ENCODE data around the gene UGT1A9.

The UGT1A9 gene

DNA sequence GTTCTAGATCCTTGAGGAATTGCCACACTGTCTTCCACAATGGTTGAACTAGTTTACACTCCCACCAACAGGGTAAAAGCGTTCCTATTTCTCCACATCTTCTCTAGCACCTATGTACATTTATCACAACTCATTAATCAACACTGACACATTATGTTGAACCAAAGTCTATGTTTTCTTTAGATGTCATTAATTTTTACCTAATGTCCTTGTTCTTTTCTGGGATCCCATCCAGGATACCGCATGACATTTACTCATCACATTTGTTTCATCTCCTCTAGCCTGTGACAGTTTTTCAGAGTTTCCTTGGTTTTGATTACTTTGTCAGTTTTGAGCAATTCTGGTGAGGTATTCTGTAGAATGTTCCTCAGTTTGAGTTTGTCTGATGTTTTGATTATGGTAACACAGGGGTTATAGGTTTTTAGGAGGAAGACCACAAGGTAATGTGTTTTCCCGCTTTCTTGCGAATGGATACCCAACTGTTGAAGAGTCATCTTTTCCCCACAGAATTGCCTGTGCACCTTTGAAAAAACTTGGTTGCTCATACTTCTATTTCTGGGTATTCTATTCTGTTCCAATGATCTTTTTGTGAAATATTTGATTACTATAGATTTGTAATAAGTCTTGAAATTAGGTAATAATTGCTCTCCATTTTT, 3.0 kb upstream of the UGT1A9 start:
- DNase-seq: no peak
- H3K27me3 Mint-ChIP-seq: peaks cover 6% of the 10 kb centered on the region
- no peak for ATAC-seq
- no peak overlapping the region for H3K27ac Mint-ChIP-seq
- H3K4me1 Mint-ChIP-seq: no peaks in the 10 kb centered on the region
- peaks cover 9% of the 10 kb centered on the region for H3K9me3 Mint-ChIP-seq
- no peaks in the 10 kb centered on the region for H3K36me3 Mint-ChIP-seq (ENCODE audit: low read depth)
- H3K4me3 Mint-ChIP-seq: no peak overlapping the region

DNA sequence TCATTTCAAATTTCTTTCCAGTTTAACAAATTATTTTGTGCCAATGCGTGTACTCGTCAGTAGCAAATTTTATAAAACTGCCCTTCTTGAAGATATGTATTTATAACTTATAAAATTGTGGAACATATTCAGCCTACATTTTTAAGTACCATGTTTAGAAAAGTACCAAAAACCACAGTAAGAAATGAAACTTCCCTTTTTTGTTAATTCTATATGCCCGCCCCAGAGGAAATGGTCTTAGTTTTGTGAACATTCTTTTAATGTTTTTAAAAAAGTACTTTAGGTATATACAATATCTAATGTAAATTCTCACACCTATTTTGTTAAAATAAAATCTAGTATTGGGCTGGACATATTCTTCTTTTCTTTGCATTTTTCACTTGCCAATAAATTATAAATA, 1.2 kb downstream of the UGT1A9 start:
- peaks cover 9% of the 10 kb centered on the region for H3K9me3 Mint-ChIP-seq
- DNase-seq (no peak), ATAC-seq (no peak)
- peaks cover 10% of the 10 kb centered on the region for H3K27me3 Mint-ChIP-seq
- no peak overlapping the region for H3K27ac Mint-ChIP-seq
- no peak overlapping the region for H3K4me3 Mint-ChIP-seq
- no peaks in the 10 kb centered on the region for H3K4me1 Mint-ChIP-seq
- no peaks in the 10 kb centered on the region for H3K36me3 Mint-ChIP-seq (ENCODE audit: low read depth)

DNA sequence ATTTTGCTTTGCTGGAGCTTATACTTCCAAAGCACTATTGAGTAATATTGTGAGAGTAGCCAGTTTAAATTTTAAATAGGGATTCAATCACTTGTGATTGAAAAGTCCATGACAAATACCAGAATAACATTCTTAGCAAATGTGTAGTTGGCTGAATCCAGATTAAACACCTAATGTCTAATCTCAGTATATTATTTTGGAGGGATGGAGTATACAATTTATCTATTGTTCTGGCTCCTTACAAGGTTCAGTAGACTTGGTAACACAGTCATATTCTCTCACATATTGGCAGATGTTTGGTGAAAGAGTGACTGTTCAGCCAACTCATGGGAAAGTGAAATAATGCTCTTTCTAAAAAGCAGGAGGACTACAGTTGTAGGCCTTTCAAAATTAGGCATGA, 2.2 kb downstream of the UGT1A9 start:
- H3K4me3 Mint-ChIP-seq: no peak overlapping the region
- H3K4me1 Mint-ChIP-seq: no peaks in the 10 kb centered on the region
- no peak overlapping the region for H3K27ac Mint-ChIP-seq
- no peaks in the 10 kb centered on the region for H3K36me3 Mint-ChIP-seq (ENCODE audit: low read depth)
- DNase-seq (no peak), ATAC-seq (no peak)
- peaks cover 11% of the 10 kb centered on the region for H3K27me3 Mint-ChIP-seq
- H3K9me3 Mint-ChIP-seq: peaks cover under 1% of the 10 kb centered on the region

GRCh38 chr2:233674314-233674713, 2.6 kb downstream of the UGT1A9 start:
- Mint-ChIP-seq H3K27ac (no peak overlapping the region), H3K36me3 (ENCODE audit: low read depth) (no peaks in the 10 kb centered on the region), H3K27me3 (peaks cover 11% of the 10 kb centered on the region), H3K9me3 (no peaks in the 10 kb centered on the region), H3K4me3 (no peak overlapping the region), H3K4me1 (no peaks in the 10 kb centered on the region)
- ATAC-seq (no peak), DNase-seq (no peak)

DNA sequence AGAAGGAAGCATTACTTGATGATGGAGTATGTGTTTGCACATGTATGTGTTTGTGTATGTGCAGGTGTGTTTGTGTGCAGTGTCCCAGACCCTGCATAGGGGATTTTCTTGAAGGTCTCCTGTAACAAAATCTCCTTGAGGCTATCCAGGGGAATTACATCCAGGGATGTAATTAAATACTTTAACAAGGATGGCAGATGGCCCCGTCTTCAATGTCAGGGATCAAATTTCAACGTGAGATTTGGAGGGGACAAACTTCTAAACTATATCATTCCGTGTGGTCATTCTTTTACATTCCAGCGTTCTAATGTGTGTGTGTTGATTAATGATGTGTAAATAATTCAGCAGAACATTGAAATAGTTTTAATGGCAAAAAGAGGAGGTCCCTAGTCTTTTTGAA, 3.3 kb downstream of the UGT1A9 start:
- H3K27ac Mint-ChIP-seq: no peak overlapping the region
- DNase-seq: no peak
- H3K4me1 Mint-ChIP-seq: no peaks in the 10 kb centered on the region
- no peaks in the 10 kb centered on the region for H3K9me3 Mint-ChIP-seq
- H3K4me3 Mint-ChIP-seq: no peak overlapping the region
- peaks cover 11% of the 10 kb centered on the region for H3K27me3 Mint-ChIP-seq
- no peak for ATAC-seq
- H3K36me3 Mint-ChIP-seq (ENCODE audit: low read depth): no peaks in the 10 kb centered on the region

DNA sequence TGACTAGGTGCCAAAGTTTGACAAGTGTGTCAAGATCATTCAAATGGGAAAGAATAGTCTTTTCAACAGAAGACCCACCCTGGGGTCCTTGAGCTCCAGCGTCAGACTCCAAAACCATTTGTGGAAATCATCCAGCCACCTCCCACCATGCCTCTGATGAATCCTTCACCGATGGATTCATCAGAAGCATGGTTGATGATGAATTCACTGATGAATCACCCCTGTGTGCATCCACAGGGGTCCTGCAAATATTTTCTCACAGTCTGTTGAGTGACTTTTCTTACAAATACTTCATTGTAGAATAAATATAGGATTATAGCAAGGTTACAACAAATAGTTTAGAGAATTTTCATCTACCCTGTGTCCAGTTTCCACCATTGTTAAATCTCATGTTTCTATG, 4.3 kb downstream of the UGT1A9 start:
- H3K4me3 Mint-ChIP-seq: no peak overlapping the region
- peaks cover 10% of the 10 kb centered on the region for H3K27me3 Mint-ChIP-seq
- no peaks in the 10 kb centered on the region for H3K9me3 Mint-ChIP-seq
- DNase-seq: no peak
- no peak for ATAC-seq
- H3K36me3 Mint-ChIP-seq (ENCODE audit: low read depth): no peaks in the 10 kb centered on the region
- H3K4me1 Mint-ChIP-seq: no peaks in the 10 kb centered on the region
- no peak overlapping the region for H3K27ac Mint-ChIP-seq

- H3K27me3 Mint-ChIP-seq: peaks cover 10% of the 10 kb centered on the region
- no peak for DNase-seq
- no peak overlapping the region for H3K4me3 Mint-ChIP-seq
- no peaks in the 10 kb centered on the region for H3K9me3 Mint-ChIP-seq
- no peak for ATAC-seq
- H3K27ac Mint-ChIP-seq: no peak overlapping the region
- no peaks in the 10 kb centered on the region for H3K4me1 Mint-ChIP-seq
- no peaks in the 10 kb centered on the region for H3K36me3 Mint-ChIP-seq (ENCODE audit: low read depth)
Measured at GRCh38 chr2:233679196-233679595, 7.5 kb downstream of the UGT1A9 start.

DNA sequence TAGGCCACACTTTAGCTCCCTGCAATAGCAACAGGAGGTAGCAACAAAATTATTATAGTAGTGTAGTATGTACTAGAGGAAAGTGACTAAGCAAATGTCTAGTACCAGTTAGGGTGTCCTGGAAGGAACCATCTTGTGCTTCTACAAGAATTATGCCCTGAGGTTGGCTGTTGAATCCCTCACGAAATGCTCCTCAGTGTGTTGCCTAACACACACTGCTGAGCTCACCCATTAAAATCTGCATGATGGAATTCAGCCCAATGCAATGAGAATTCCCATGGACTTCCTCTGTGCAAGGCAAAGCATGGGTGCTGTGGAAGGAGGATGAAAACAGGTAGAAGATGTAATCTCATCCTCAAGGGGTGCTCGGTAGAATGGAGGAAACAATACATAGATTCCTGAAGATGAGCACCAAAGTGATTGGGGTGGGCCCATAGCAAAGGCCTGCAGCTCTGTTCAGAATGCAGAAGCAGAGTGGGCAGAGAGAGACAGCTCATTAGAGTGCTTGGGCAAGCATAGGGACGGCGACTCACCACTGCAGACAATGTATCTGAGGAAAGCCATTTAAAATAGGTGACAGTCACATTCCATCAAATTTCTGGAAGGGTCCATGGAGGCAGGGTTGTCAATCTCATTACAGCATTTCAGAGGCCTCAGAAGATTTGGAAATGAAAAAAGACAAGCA, 8.8 kb downstream of the UGT1A9 start:
- no peak overlapping the region for H3K4me3 Mint-ChIP-seq
- no peak for DNase-seq
- no peaks in the 10 kb centered on the region for H3K36me3 Mint-ChIP-seq (ENCODE audit: low read depth)
- no peaks in the 10 kb centered on the region for H3K4me1 Mint-ChIP-seq
- no peaks in the 10 kb centered on the region for H3K9me3 Mint-ChIP-seq
- peaks cover 10% of the 10 kb centered on the region for H3K27me3 Mint-ChIP-seq
- no peak for ATAC-seq
- no peak overlapping the region for H3K27ac Mint-ChIP-seq

- no peaks in the 10 kb centered on the region for H3K9me3 Mint-ChIP-seq
- no peak within 1 kb of the TSS for H3K27ac Mint-ChIP-seq
- peaks cover 7% of the 10 kb centered on the region for H3K27me3 Mint-ChIP-seq
- DNase-seq: no peak
- no peaks in the 10 kb centered on the region for H3K4me1 Mint-ChIP-seq
- no peak within 1 kb of the TSS for H3K4me3 Mint-ChIP-seq
- ATAC-seq: no peak
- H3K36me3 Mint-ChIP-seq (ENCODE audit: low read depth): no peaks in the 10 kb centered on the region
Measured at GRCh38 chr2:233681521-233682099, 9.9 kb downstream of the UGT1A9 start, which contains the start of gene UGT1A7. Gene UGT1A7, plus strand, starts transcription at chr2:233681901. Its CDS starts 37 bp downstream, at chr2:233681938.

- Mint-ChIP-seq H3K27ac (no peak overlapping the region), H3K4me3 (no peak overlapping the region), H3K9me3 (no peaks in the 10 kb centered on the region), H3K36me3 (ENCODE audit: low read depth) (no peaks in the 10 kb centered on the region), H3K4me1 (no peaks in the 10 kb centered on the region), H3K27me3 (peaks cover 4% of the 10 kb centered on the region)
- DNase-seq: no peak
- no peak for ATAC-seq
Measured at GRCh38 chr2:233684640-233685039, 12.9 kb downstream of the UGT1A9 start.

- ATAC-seq (no peak), DNase-seq (no peak)
- no peaks in the 10 kb centered on the region for H3K4me1 Mint-ChIP-seq
- H3K27me3 Mint-ChIP-seq: peaks cover 2% of the 10 kb centered on the region
- H3K4me3 Mint-ChIP-seq: no peak overlapping the region
- no peaks in the 10 kb centered on the region for H3K9me3 Mint-ChIP-seq
- H3K36me3 Mint-ChIP-seq (ENCODE audit: low read depth): no peaks in the 10 kb centered on the region
- H3K27ac Mint-ChIP-seq: no peak overlapping the region
Measured at GRCh38 chr2:233686928-233687327, 15.2 kb downstream of the UGT1A9 start.

GRCh38 chr2:233688341-233688740, 16.6 kb downstream of the UGT1A9 start:
- Mint-ChIP-seq H3K9me3 (no peaks in the 10 kb centered on the region), H3K4me3 (no peak overlapping the region), H3K4me1 (no peaks in the 10 kb centered on the region), H3K36me3 (ENCODE audit: low read depth) (no peaks in the 10 kb centered on the region), H3K27ac (no peak overlapping the region), H3K27me3 (peaks cover 2% of the 10 kb centered on the region)
- DNase-seq: no peak
- no peak for ATAC-seq

GRCh38 chr2:233689031-233689430, 17.3 kb downstream of the UGT1A9 start:
- Mint-ChIP-seq H3K27me3 (peaks cover 2% of the 10 kb centered on the region), H3K4me1 (no peaks in the 10 kb centered on the region), H3K4me3 (no peak overlapping the region), H3K9me3 (no peaks in the 10 kb centered on the region), H3K36me3 (ENCODE audit: low read depth) (no peaks in the 10 kb centered on the region), H3K27ac (no peak overlapping the region)
- ATAC-seq (no peak), DNase-seq (no peak)

DNA sequence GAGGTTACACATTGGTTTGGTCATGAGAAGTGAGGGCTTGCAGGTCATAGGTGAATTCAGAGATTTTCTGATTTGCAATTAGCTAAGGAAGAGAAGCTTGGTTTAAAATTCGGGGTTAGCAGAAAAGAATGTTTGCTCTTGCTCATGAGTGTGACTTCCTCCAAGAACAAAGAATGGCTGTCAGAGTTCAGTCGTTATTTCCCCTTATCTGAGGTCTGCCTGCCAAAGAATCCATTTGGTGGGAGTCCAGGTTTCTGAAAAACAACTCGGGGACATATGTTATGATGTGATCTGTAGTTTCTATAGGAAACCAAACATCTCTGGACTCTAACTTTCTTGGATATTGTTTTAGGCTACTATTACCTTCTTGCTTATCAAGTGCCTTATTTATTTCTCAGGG, 17.8 kb downstream of the UGT1A9 start:
- Mint-ChIP-seq H3K4me1 (no peaks in the 10 kb centered on the region), H3K4me3 (no peak overlapping the region), H3K36me3 (ENCODE audit: low read depth) (no peaks in the 10 kb centered on the region), H3K9me3 (no peaks in the 10 kb centered on the region), H3K27me3 (peaks cover 2% of the 10 kb centered on the region), H3K27ac (no peak overlapping the region)
- no peak for DNase-seq
- ATAC-seq: no peak

DNA sequence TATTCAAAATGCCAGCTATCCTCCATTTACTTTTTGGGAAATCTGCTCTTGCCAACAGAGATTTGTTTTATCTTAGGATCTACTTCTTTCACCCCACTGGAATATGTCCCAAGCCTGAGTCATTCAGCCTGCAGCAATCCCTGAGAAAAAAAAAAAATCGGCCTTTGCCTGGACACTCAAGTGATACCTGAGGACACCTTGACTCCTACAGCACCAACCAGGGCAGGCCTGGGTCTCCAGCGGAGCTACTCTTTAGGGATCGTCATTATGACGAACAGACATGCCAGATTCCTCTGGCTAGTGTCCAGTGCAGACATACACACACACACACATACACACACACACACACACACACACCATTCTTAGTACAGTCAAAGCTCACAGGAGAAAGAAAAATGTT, 18.7 kb downstream of the UGT1A9 start:
- Mint-ChIP-seq H3K4me1 (no peaks in the 10 kb centered on the region), H3K27me3 (peaks cover 2% of the 10 kb centered on the region), H3K27ac (no peak overlapping the region), H3K36me3 (ENCODE audit: low read depth) (no peaks in the 10 kb centered on the region), H3K4me3 (no peak overlapping the region), H3K9me3 (peaks cover 2% of the 10 kb centered on the region)
- DNase-seq: no peak
- no peak for ATAC-seq
